Mucosa of descending colon (tissue), 3 donors: ENCODE results near the gene OSBPL5. TPM values are rescaled to one million over a fixed set of nuclear protein-coding genes. Genes with fewer than 3 reads are reported as not detected.
A peak's percentile ranks its signal among the peaks of the same experiment; 100 is the strongest.

Experiments used
- ATAC-seq: fragments of 200-7000 bp; cut with Tn5 transposase; one replicate; pipeline ENCODE4 v1.9.1; 2020; ENCODE audit warnings: mild to moderate bottlenecking, moderate library complexity
- DNase-seq, 3 donors: peaks; one replicate each; pipeline ENCODE4 v3.0.0-alpha.2; 2020
- H3K36me3 ChIP-seq: fragments of 200-600 bp; one replicate; pipeline ENCODE4 v1.8.0; 2021; ENCODE audit warnings: low read depth, mild to moderate bottlenecking
- H3K4me1 ChIP-seq: fragments of 200-600 bp; one replicate; pipeline ENCODE4 v1.8.0; 2021; ENCODE audit warnings: low read depth, mild to moderate bottlenecking
- H3K4me3 ChIP-seq: fragments of 200-600 bp; one replicate; pipeline ENCODE4 v1.8.0; 2021; ENCODE audit warnings: mild to moderate bottlenecking
- H3K9me3 ChIP-seq: fragments of 200-600 bp; one replicate; pipeline ENCODE4 v1.8.0; 2021; ENCODE audit warnings: mild to moderate bottlenecking
- intact Hi-C, 2 donors: fragments of 100-400 bp; cut with DNase I in 1 of 2; cut with micrococcal nuclease in 1 of 2; formaldehyde crosslinking; loops; one replicate each; pipeline versions ENCODE4 v1.11.0 to v1.11.1; 2022; cut with DNase I, micrococcal nuclease
- total RNA-seq, 3 donors: library from RNA; stranded (reverse); fragmentation: NEBNext Ultra II Directional in 2 of 3; extraction: Animal tissue kit (Norgen Biotek cat#: 25700) in 2 of 3; gene quantifications; one replicate each; pipeline versions ENCODE4 v1.2.1 to v1.2.4, GENCODE V29; 2021 to 2023
- TF ChIP-seq, protein P1 (sequence below): fragments of 200-600 bp; IDR thresholded peaks from one replicate; pipeline ENCODE4 v1.8.0; 2022; ENCODE audit warnings: antibody characterized with exemption, mild to moderate bottlenecking
- donor health status: DM: no; HTN: no; CAD: no; lungs with moderate emphysema.
- donor health status: DM: no; HTN: no; CAD: no.
- donor health status: DM: no; HTN: yes; CAD: no.

OSBPL5 gene
- total RNA-seq, 3 donors from 2014 or later: 43.6 to 64.1 (median 52.4) TPM

GRCh38 chr11:3052567-3052966 is 112.5 kb downstream of the OSBPL5 start:
- Histone ChIP-seq H3K9me3 (no peaks in the 10 kb centered on the region), H3K4me3 (no peak overlapping the region), H3K36me3 (no peaks in the 10 kb centered on the region), H3K4me1 (peaks cover 9% of the 10 kb centered on the region)
- ATAC-seq (no peak), DNase-seq (no peak)
- TF ChIP-seq, protein P1, sequence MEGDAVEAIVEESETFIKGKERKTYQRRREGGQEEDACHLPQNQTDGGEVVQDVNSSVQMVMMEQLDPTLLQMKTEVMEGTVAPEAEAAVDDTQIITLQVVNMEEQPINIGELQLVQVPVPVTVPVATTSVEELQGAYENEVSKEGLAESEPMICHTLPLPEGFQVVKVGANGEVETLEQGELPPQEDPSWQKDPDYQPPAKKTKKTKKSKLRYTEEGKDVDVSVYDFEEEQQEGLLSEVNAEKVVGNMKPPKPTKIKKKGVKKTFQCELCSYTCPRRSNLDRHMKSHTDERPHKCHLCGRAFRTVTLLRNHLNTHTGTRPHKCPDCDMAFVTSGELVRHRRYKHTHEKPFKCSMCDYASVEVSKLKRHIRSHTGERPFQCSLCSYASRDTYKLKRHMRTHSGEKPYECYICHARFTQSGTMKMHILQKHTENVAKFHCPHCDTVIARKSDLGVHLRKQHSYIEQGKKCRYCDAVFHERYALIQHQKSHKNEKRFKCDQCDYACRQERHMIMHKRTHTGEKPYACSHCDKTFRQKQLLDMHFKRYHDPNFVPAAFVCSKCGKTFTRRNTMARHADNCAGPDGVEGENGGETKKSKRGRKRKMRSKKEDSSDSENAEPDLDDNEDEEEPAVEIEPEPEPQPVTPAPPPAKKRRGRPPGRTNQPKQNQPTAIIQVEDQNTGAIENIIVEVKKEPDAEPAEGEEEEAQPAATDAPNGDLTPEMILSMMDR: no peak
- intact Hi-C loops: no loop called here

DNA sequence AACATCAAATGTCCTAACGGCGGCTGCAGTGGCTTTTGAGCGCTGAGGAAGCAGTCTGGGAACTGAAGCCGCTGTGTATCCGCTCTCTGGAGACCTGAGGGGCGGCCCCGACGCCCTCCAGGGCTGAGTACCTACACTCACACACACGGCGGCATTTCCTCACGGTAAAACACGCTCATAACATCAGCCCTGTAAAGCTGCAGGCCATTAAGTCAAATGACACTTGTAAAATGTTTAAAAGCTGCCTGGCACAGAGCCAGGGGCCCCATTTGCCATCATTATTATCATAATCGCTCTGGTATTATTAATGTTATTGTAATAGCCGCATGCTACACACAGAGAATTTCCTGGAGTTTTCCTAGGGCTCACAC is 113.0 kb downstream of the OSBPL5 start:
- TF ChIP-seq, protein P1: no peak
- no peaks in the 10 kb centered on the region for H3K9me3 ChIP-seq
- intact Hi-C loops: no loop called here
- ATAC-seq (no peak), DNase-seq (no peak)
- no peak overlapping the region for H3K4me3 ChIP-seq
- H3K4me1 ChIP-seq: peaks cover 9% of the 10 kb centered on the region
- no peaks in the 10 kb centered on the region for H3K36me3 ChIP-seq

DNA sequence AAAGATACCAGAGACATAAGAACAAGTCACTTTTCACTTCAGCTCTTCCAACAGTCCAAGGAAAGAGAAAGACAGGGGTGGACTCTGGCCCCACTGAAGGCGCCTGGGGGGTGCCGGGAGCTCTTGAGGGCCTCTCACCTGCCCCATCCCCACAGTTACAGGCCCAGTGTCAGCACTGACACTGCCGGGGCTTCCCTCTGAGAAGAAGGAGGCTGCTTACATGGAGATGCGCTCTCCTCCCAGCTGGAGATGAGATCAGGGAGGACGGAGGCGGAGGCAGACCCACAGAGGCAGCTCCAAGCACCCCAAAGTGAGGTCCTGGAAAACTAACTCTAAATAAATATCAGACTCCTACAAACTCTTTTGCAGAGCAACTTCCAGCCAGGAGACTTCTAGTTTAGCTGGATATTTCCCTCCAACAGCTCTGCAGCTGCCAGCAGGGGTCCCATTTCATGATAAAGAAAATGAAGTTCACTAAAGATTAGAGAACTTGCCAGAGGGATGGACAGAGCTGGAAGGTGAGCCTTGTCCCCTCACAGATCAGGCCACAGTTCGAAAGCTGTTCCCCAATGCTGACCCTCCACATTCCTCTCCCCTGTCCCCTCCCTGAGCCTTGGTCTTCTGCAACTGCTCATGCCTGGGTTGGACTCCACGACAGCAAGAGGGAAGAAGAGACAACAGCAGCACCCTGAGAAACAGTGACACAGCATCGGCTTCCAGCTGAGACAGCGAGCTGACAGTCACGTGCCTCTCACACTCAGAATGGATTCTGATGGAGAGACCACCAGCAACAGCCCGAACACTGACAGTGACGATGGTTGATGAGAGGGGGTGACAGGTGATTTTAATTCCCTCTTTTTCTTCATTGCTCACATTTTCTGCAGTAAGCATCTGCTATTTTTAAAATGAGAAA is 113.7 kb downstream of the OSBPL5 start:
- TF ChIP-seq, protein P1: no peak
- Histone ChIP-seq H3K4me1 (peaks cover 9% of the 10 kb centered on the region), H3K36me3 (no peaks in the 10 kb centered on the region), H3K9me3 (no peaks in the 10 kb centered on the region), H3K4me3 (no peak overlapping the region)
- intact Hi-C loops: no loop called here
- no peak for ATAC-seq
- DNase-seq: no peak

- Histone ChIP-seq H3K9me3 (no peaks in the 10 kb centered on the region), H3K4me3 (no peak overlapping the region), H3K4me1 (peaks cover under 1% of the 10 kb centered on the region), H3K36me3 (no peaks in the 10 kb centered on the region)
- TF ChIP-seq, protein P1: no peak
- DNase-seq (no peak), ATAC-seq (no peak)
- intact Hi-C loops: no loop called here
Measured at GRCh38 chr11:3050386-3051195, 114.5 kb downstream of the OSBPL5 start.

DNA sequence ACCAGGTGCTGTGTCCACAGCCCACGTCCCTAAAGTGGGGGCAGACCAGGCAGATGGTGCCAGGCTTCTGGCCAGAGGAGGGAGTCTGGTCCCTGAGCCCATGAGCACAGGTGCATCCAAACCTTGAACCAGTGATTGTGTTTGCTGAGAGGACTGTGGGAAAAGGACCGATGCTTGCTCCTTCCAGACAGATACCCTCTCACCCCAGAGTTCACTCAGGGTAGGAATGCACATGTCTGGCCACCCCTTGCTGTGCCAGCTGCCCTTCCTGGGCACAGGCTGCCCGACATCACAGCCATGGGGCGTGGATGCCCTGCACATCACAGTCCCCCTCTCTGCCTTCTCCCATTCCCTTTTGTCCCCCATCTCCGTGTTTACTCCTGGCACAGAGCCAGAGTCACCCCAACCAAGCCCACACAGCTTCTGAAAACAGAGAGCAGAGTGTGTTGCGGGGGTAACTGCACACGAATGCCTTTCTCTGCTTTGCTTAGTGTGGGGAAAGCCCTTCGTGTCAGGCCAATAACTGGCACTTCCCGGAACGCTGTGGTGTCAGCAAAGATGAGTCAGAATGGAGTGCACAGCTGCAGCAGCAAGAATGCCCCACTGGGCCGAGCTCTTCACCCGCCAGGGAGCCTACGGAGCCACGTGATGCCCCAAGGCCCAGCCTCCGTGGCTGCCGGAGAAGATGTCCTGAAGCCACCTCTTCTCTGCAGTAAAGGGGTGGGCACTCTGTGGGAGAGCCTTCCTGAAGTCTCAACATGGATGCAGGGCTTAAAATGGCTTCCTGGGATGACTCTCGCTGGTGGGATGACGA is 115.5 kb downstream of the OSBPL5 start:
- intact Hi-C loops: no loop called here
- no peaks in the 10 kb centered on the region for H3K36me3 ChIP-seq
- H3K9me3 ChIP-seq: no peaks in the 10 kb centered on the region
- no peaks in the 10 kb centered on the region for H3K4me1 ChIP-seq
- H3K4me3 ChIP-seq: no peak overlapping the region
- DNase-seq (peak; percentile 61 to 87 (median 64)), ATAC-seq (peak; percentile 94)
- TF ChIP-seq, protein P1: no peak
